GM23338 (cell line): ENCODE data around the gene DGKD. TPM values are rescaled to one million over a fixed set of nuclear protein-coding genes. Genes with fewer than 3 reads are reported as not detected.

ENCODE experiments used
- ATAC-seq: fragments of 200-7000 bp; cut with Tn5 transposase; 3 replicates; pipeline ENCODE4 v1.9.1; 2020
- DNase-seq: peaks from one replicate; pipeline ENCODE4 v3.0.0-alpha.2; 2015; ENCODE audit warnings: low spot score
- H2AFZ ChIP-seq: fragments of 200-600 bp; sonication (generic); 2 replicates; pipeline ENCODE4 v1.8.0; 2016; ENCODE audit warnings: antibody characterized with exemption, mild to moderate bottlenecking, moderate library complexity
- H3F3A ChIP-seq: fragments of 200-600 bp; sonication (generic); replicated peaks from 2 replicates; pipeline ENCODE4 v1.8.0; 2017; ENCODE audit warnings: antibody characterized with exemption, mixed run types, low read depth
- H3K27ac ChIP-seq: fragments of 200-600 bp; sonication (generic); 2 replicates; pipeline ENCODE4 v1.6.1; 2016; ENCODE audit warnings: low read depth
- H3K27me3 ChIP-seq: fragments of 200-600 bp; sonication (generic); 2 replicates; pipeline ENCODE4 v1.8.0; 2016; ENCODE audit warnings: mild to moderate bottlenecking, mixed run types, moderate library complexity; ENCODE audit not compliant: insufficient read depth
- H3K36me3 ChIP-seq: fragments of 200-600 bp; sonication (generic); 2 replicates; pipeline ENCODE4 v1.8.0; 2016; ENCODE audit warnings: mild to moderate bottlenecking; ENCODE audit not compliant: insufficient read depth
- H3K4me1 ChIP-seq: fragments of 200-600 bp; sonication (generic); 2 replicates; pipeline ENCODE4 v1.8.0; 2016; ENCODE audit warnings: mild to moderate bottlenecking, moderate library complexity; ENCODE audit not compliant: insufficient read depth
- H3K4me2 ChIP-seq: fragments of 200-600 bp; sonication (generic); 2 replicates; pipeline ENCODE4 v1.7.1; 2017; ENCODE audit warnings: mixed run types
- H3K4me3 ChIP-seq: fragments of 200-600 bp; sonication (generic); 2 replicates; pipeline ENCODE4 v1.6.1; 2016; ENCODE audit warnings: mixed run types
- H3K79me2 ChIP-seq: fragments of 200-600 bp; sonication (generic); replicated peaks from 2 replicates; pipeline ENCODE4 v1.8.0; 2017; ENCODE audit warnings: mild to moderate bottlenecking; ENCODE audit not compliant: insufficient read depth
- H3K9me2 ChIP-seq: fragments of 200-600 bp; sonication (generic); 2 replicates; pipeline ENCODE4 v1.8.0; 2017; ENCODE audit not compliant: insufficient read depth
- H4K20me1 ChIP-seq: fragments of 200-600 bp; sonication (generic); replicated peaks from 2 replicates; pipeline ENCODE4 v1.8.0; 2017; ENCODE audit warnings: mild to moderate bottlenecking; ENCODE audit not compliant: insufficient read depth
- H3K27ac Mint-ChIP-seq: 2 replicates; pipeline ENCODE4 v1.8.0; 2020; ENCODE audit warnings: inconsistent platforms, mild to moderate bottlenecking, moderate library complexity, mixed read lengths
- H3K27me3 Mint-ChIP-seq: 3 replicates; pipeline ENCODE4 v1.8.0; 2022; ENCODE audit warnings: low read depth, mild to moderate bottlenecking, moderate library complexity, mixed read lengths, inconsistent platforms; ENCODE audit not compliant: insufficient read depth, poor library complexity
- H3K36me3 Mint-ChIP-seq: 3 replicates; pipeline ENCODE4 v1.8.0; 2021; ENCODE audit warnings: low read depth, mild to moderate bottlenecking, inconsistent platforms, moderate library complexity, mixed read lengths
- H3K4me1 Mint-ChIP-seq: 3 replicates; pipeline ENCODE4 v1.8.0; 2020; ENCODE audit warnings: mild to moderate bottlenecking, inconsistent platforms, mixed read lengths
- H3K4me3 Mint-ChIP-seq: 3 replicates; pipeline ENCODE4 v1.8.0; 2021; ENCODE audit warnings: moderate library complexity, mild to moderate bottlenecking, inconsistent platforms, mixed read lengths
- H3K9me3 Mint-ChIP-seq: 3 replicates; pipeline ENCODE4 v1.8.0; 2020; ENCODE audit warnings: moderate library complexity, mild to moderate bottlenecking, inconsistent platforms, mixed read lengths
- CTCF ChIP-seq, 2 experiments: fragments of 200-600 bp in 1 of 2; sonication (generic) in 1 of 2; conservative IDR thresholded peaks; 2 replicates each; pipeline versions ENCODE4 v1.5.1 to v1.6.1; 2016 to 2017; ENCODE audit warnings: antibody characterized with exemption in 2 of 2, low read depth in 2 of 2, mild to moderate bottlenecking in 2 of 2, moderate library complexity in 1 of 2
- EZH2 ChIP-seq: fragments of 200-600 bp; sonication (generic); IDR thresholded peaks from one replicate; pipeline ENCODE4 v1.8.0; 2017; ENCODE audit warnings: antibody characterized with exemption, mild to moderate bottlenecking, low read depth; ENCODE audit not compliant: unreplicated experiment
- EZH2phosphoT487 ChIP-seq: fragments of 200-600 bp; sonication (generic); IDR thresholded peaks from one replicate; pipeline ENCODE4 v1.8.1; 2018; ENCODE audit warnings: antibody characterized with exemption; ENCODE audit not compliant: unreplicated experiment
- NANOG ChIP-seq: IDR thresholded peaks from 2 replicates; pipeline ENCODE4 v1.6.1; 2016; ENCODE audit warnings: antibody characterized with exemption, borderline replicate concordance
- POLR2AphosphoS5 ChIP-seq: IDR thresholded peaks from 2 replicates; pipeline ENCODE4 v1.6.1; 2016; ENCODE audit warnings: antibody characterized with exemption, low read depth
- REST ChIP-seq: IDR thresholded peaks from one replicate; pipeline ENCODE4 v1.6.1; 2018; ENCODE audit warnings: antibody characterized with exemption; ENCODE audit not compliant: unreplicated experiment
- STAT1 ChIP-seq: IDR thresholded peaks from one replicate; pipeline ENCODE4 v1.6.1; 2016; ENCODE audit warnings: antibody characterized with exemption; ENCODE audit not compliant: unreplicated experiment
- ZNF114 ChIP-seq: fragments of 250-450 bp; sonication (Bioruptor Pico); IDR thresholded peaks from 2 replicates; pipeline ENCODE4 v1.5.0; 2020; ENCODE audit warnings: mild to moderate bottlenecking, moderate library complexity
- ZNF462 ChIP-seq: fragments of 250-450 bp; sonication (Bioruptor Pico); IDR thresholded peaks from 2 replicates; pipeline ENCODE4 v1.5.0; 2020; ENCODE audit warnings: mild to moderate bottlenecking, moderate library complexity
- polyA plus RNA-seq: library from polyadenylated mRNA; unstranded; fragments of >200 nt; fragmentation: Nextera tagmentation; extraction: Ambion mirVana; gene quantifications from 2 replicates; pipeline ENCODE4 v1.2.1, GENCODE V29; 2016
- total RNA-seq: library from RNA; depleted of rRNA; stranded (reverse); fragments of >200 nt; shearing (Covaris generic); gene quantifications from 2 replicates; pipeline ENCODE4 v1.2.3, GENCODE V29; 2014

DGKD gene
- total and polyA plus RNA-seq, 2 experiments from 2014 or later = 11.1 to 23.4 TPM

- TF ChIP-seq REST (no peak), ZNF114 (CRISPR knock-in tag) (no peak), STAT1 (no peak)
Observed at GRCh38 chr2:233444501-233444900, 90.2 kb downstream of the DGKD start (continued).

- no peak overlapping the region for H3K27ac Mint-ChIP-seq
- DNase-seq (no peak), ATAC-seq (no peak)
Observed at GRCh38 chr2:233445152-233445830, 91.0 kb downstream of the DGKD start.

More at GRCh38 chr2:233445152-233445830, 91.0 kb downstream of the DGKD start:
- no peak overlapping the region for H2AFZ ChIP-seq
- H3K4me3 ChIP-seq = no peak overlapping the region
- no peak overlapping the region for H3K4me3 Mint-ChIP-seq
- H3K9me3 Mint-ChIP-seq = peaks cover 2% of the 10 kb centered on the region; the same call in 1 of the 3 replicates
- H3F3A ChIP-seq = no peaks in the 10 kb centered on the region
- peaks cover 17% of the 10 kb centered on the region for H3K27me3 Mint-ChIP-seq
- no peak for TF ChIP-seq NANOG
- TF ChIP-seq CTCF (conservative IDR thresholded peaks at IDR 0.05; ENCODE audit: low read depth in 2 of 2) = no peak
- TF ChIP-seq POLR2AphosphoS5 = no peak
- TF ChIP-seq EZH2phosphoT487 = no peak
- no peak for TF ChIP-seq REST
- TF ChIP-seq ZNF114 (CRISPR knock-in tag) = no peak
- TF ChIP-seq EZH2 = no peak
- TF ChIP-seq ZNF462 (CRISPR knock-in tag) = no peak
- peaks cover 9% of the 10 kb centered on the region for H3K4me1 Mint-ChIP-seq
- H3K79me2 ChIP-seq = no peaks in the 10 kb centered on the region
- H3K27me3 ChIP-seq = no peaks in the 10 kb centered on the region
- H4K20me1 ChIP-seq = no peaks in the 10 kb centered on the region
- no peaks in the 10 kb centered on the region for H3K4me1 ChIP-seq
- H3K9me2 ChIP-seq = no peaks in the 10 kb centered on the region
- H3K36me3 Mint-ChIP-seq = peaks cover 12% of the 10 kb centered on the region
- H3K4me2 ChIP-seq = no peak overlapping the region
- no peaks in the 10 kb centered on the region for H3K36me3 ChIP-seq
- H3K27ac ChIP-seq = no peak overlapping the region
